ENCODE data around the gene PODNL1. TPM values are rescaled to one million over a fixed set of nuclear protein-coding genes. Genes with fewer than 3 reads are reported as not detected.

PODNL1 gene
- total and polyA plus RNA-seq, 10 of the 15 experiments (the other 5 are each of a cell fraction or from before 2014, with no cell fraction given), result 0.04 to 0.44 TPM; not detected in 8

DNA sequence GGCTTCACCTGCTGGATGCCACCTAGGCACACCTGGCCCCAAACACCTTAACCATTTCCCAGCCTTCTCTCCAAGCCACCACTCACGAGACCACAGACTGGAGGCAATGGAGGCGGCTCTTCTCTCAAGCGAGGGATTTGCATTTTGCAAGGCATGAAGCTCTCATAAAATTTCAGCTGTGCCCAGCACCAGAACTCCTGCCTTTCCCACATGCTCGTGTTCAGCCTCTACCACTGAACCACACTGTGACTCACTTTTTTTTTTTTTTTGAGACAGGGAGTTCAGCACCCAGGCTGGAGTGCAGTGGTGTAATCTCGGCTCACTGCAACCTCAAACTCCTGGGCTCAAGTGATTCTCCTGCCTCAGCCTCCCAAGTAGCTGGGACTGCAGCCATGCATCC is 50.7 kb downstream of the PODNL1 start (continued):
- TF ChIP-seq, protein P1, sequence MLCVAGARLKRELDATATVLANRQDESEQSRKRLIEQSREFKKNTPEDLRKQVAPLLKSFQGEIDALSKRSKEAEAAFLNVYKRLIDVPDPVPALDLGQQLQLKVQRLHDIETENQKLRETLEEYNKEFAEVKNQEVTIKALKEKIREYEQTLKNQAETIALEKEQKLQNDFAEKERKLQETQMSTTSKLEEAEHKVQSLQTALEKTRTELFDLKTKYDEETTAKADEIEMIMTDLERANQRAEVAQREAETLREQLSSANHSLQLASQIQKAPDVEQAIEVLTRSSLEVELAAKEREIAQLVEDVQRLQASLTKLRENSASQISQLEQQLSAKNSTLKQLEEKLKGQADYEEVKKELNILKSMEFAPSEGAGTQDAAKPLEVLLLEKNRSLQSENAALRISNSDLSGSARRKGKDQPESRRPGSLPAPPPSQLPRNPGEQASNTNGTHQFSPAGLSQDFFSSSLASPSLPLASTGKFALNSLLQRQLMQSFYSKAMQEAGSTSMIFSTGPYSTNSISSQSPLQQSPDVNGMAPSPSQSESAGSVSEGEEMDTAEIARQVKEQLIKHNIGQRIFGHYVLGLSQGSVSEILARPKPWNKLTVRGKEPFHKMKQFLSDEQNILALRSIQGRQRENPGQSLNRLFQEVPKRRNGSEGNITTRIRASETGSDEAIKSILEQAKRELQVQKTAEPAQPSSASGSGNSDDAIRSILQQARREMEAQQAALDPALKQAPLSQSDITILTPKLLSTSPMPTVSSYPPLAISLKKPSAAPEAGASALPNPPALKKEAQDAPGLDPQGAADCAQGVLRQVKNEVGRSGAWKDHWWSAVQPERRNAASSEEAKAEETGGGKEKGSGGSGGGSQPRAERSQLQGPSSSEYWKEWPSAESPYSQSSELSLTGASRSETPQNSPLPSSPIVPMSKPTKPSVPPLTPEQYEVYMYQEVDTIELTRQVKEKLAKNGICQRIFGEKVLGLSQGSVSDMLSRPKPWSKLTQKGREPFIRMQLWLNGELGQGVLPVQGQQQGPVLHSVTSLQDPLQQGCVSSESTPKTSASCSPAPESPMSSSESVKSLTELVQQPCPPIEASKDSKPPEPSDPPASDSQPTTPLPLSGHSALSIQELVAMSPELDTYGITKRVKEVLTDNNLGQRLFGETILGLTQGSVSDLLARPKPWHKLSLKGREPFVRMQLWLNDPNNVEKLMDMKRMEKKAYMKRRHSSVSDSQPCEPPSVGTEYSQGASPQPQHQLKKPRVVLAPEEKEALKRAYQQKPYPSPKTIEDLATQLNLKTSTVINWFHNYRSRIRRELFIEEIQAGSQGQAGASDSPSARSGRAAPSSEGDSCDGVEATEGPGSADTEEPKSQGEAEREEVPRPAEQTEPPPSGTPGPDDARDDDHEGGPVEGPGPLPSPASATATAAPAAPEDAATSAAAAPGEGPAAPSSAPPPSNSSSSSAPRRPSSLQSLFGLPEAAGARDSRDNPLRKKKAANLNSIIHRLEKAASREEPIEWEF (IDR thresholded peaks at IDR 0.05; ENCODE audit: insufficient replicate concordance, low read depth, low read length), result no peak
- no peak for TF ChIP-seq SMAD5 (IDR thresholded peaks at IDR 0.05; ENCODE audit: low read depth)
- TF ChIP-seq DPF2 (IDR thresholded peaks at IDR 0.05), result no peak
- TF ChIP-seq TCF7 (IDR thresholded peaks at IDR 0.05; ENCODE audit: borderline replicate concordance), result no peak
- TF ChIP-seq PAX8 (IDR thresholded peaks at IDR 0.05), result no peak

DNA sequence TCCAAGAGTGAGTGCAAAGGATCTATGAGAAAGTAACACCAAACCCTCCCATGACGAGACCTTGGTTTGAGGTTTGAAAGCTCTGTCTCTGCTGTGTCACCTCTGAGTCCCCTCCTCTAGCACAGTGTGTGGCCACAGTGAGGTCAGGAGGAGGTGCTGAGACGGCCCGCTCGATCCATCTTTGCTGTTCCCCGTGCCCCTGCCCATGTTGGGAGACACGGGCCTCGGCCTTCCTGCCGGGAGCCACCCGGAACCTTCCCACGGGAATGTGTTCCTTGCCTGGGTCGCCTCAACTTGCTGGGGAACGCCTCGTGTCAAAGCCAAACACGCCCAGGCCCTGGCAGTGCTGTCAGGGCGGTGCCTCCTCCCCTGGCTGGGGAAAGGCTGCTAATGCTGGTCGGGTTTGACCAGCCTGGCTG is 51.2 kb downstream of the PODNL1 start:
- H2AFZ ChIP-seq (ENCODE audit: control insufficient read depth, low read depth, low read length), result no peak overlapping the region
- no peak overlapping the region for H3K27ac ChIP-seq (ENCODE audit: control insufficient read depth, insufficient read depth)
- H3K4me1 ChIP-seq (ENCODE audit: control insufficient read depth, insufficient read depth, low read length), result peaks cover 6% of the 10 kb centered on the region
- intact Hi-C loops (cut with micrococcal nuclease; ENCODE audit: unreplicated experiment) (no loop called here), in situ Hi-C loops (cut with MboI) (loop anchor here (25.0 kb wide), 1 partner anchor 450 kb away; no protein-coding TSS in a partner anchor)
- FAIRE-seq (no peak), ATAC-seq (peak; percentile 36; the same call in 1 of the 3 replicates), DNase-seq (ENCODE audit: low read depth, low spot score) (no peak)
- no peak overlapping the region for H3K4me3 ChIP-seq
- no TSS peak for BruUV-seq (replicated peaks)
- no peaks in the 10 kb centered on the region for H3K27me3 ChIP-seq (replicated peaks in 1 of 2; ENCODE audit: control insufficient read depth in 2 of 2, insufficient read depth in 2 of 2, low read length in 1 of 2)
- RAD21 ChIA-PET (ENCODE audit: unreplicated experiment), result interaction anchor here (1.7 kb wide), 1 partner anchor 161 kb away, joined by 4 read pairs; no protein-coding TSS in a partner anchor
- no peaks in the 10 kb centered on the region for H3K36me3 ChIP-seq (ENCODE audit: control insufficient read depth in 2 of 2, insufficient read depth in 2 of 2, low read length in 1 of 2)
- H3K9me3 ChIP-seq (replicated peaks; ENCODE audit: control insufficient read depth, insufficient read depth, low read length), result no peaks in the 10 kb centered on the region
- SMC1A ChIA-PET (ENCODE audit: uncharacterized antibody, unreplicated experiment), result no interaction called here
- H3K79me2 ChIP-seq (ENCODE audit: control insufficient read depth, insufficient read depth, low read length), result no peaks in the 10 kb centered on the region
- CTCF ChIA-PET, result interaction anchor here (0.6 to 2.3 kb wide), 7 partner anchors 16 to 244 kb away, joined by 3 to 8 read pairs (median 4); no protein-coding TSS in a partner anchor
- H3K9ac ChIP-seq (ENCODE audit: control insufficient read depth, insufficient read depth, low read length), result no peak overlapping the region
- H3K4me2 ChIP-seq (ENCODE audit: control insufficient read depth, insufficient read depth), result no peak overlapping the region
- no peaks in the 10 kb centered on the region for H4K20me1 ChIP-seq (ENCODE audit: control insufficient read depth, insufficient read depth)
- WGBS (ENCODE audit: insufficient coverage, insufficient replicate concordance, low lambda C conversion rate, missing lambda C conversion rate), result 38% methylated on average over 16 of the region's 16 CpGs
- TF ChIP-seq, protein P2, sequence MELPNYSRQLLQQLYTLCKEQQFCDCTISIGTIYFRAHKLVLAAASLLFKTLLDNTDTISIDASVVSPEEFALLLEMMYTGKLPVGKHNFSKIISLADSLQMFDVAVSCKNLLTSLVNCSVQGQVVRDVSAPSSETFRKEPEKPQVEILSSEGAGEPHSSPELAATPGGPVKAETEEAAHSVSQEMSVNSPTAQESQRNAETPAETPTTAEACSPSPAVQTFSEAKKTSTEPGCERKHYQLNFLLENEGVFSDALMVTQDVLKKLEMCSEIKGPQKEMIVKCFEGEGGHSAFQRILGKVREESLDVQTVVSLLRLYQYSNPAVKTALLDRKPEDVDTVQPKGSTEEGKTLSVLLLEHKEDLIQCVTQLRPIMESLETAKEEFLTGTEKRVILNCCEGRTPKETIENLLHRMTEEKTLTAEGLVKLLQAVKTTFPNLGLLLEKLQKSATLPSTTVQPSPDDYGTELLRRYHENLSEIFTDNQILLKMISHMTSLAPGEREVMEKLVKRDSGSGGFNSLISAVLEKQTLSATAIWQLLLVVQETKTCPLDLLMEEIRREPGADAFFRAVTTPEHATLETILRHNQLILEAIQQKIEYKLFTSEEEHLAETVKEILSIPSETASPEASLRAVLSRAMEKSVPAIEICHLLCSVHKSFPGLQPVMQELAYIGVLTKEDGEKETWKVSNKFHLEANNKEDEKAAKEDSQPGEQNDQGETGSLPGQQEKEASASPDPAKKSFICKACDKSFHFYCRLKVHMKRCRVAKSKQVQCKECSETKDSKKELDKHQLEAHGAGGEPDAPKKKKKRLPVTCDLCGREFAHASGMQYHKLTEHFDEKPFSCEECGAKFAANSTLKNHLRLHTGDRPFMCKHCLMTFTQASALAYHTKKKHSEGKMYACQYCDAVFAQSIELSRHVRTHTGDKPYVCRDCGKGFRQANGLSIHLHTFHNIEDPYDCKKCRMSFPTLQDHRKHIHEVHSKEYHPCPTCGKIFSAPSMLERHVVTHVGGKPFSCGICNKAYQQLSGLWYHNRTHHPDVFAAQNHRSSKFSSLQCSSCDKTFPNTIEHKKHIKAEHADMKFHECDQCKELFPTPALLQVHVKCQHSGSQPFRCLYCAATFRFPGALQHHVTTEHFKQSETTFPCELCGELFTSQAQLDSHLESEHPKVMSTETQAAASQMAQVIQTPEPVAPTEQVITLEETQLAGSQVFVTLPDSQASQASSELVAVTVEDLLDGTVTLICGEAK (IDR thresholded peaks at IDR 0.05; ENCODE audit: borderline replicate concordance), result no peak
- no peak for TF ChIP-seq PML (IDR thresholded peaks at IDR 0.05; ENCODE audit: low read length)
- TF ChIP-seq MEF2A (IDR thresholded peaks at IDR 0.05; ENCODE audit: insufficient read depth, low read depth, low read length), result no peak
- POLR2A ChIA-PET, result interaction anchor here (0.5 to 0.6 kb wide), 4 partner anchors 15 to 155 kb away, joined by 3 to 7 read pairs (median 4); no protein-coding TSS in a partner anchor
